OCI-LY7 (cell line): Measurements from ENCODE around the gene CCDC9.
"Not testable (repeated sequence)": the region's sequence is repeated elsewhere in the genome, so short reads cannot be mapped to it uniquely, and the experiment has no call there.

ENCODE experiments used
- CTCF ChIP-seq: fragments of 200-600 bp; sonication (generic); conservative IDR thresholded peaks from 2 replicates; pipeline ENCODE4 v1.5.1; 2014; ENCODE audit warnings: mild to moderate bottlenecking, antibody characterized with exemption, low read length, moderate library complexity, mixed read lengths
- EZH2phosphoT487 ChIP-seq: fragments of 200-600 bp; sonication (generic); IDR thresholded peaks from 2 replicates; pipeline ENCODE4 v1.6.1; 2018; ENCODE audit warnings: low read depth, borderline replicate concordance, mild to moderate bottlenecking, mixed run types, antibody characterized with exemption, low read length, moderate library complexity, mixed read lengths

GRCh38 chr19:47253016-47253415 lies 3.3 kb upstream of the CCDC9 start:
- TF ChIP-seq CTCF, EZH2phosphoT487: not testable (repeated sequence)
